HCT116 (cell line): ENCODE results near the gene ZNF554. TPM values are rescaled to one million over a fixed set of nuclear protein-coding genes. Genes with fewer than 3 reads are reported as not detected.

ENCODE experiments used
- ATAC-seq: fragments of 200-7000 bp; cut with Tn5 transposase; 2 replicates; pipeline ENCODE4 v1.9.1; 2020; ENCODE audit warnings: mild to moderate bottlenecking, moderate library complexity
- BruUV-seq: library from RNA; stranded (reverse); fragments of 400-500 nt; replicated peaks from 2 replicates; lab custom pipeline; 2021; lab: Mats Ljungman, UMichigan
- CTCF ChIA-PET: fragments of 300-600 bp; sonication (Branson Sonifier 250); formaldehyde crosslinking; loops from one replicate; lab custom pipeline; 2021; ENCODE audit warnings: antibody characterized with exemption; lab: Charles Lee
- POLR2A ChIA-PET: fragments of 300-600, 350-600 bp; sonication (Branson Sonifier 250); formaldehyde crosslinking; loops from one replicate; lab custom pipeline; 2021; ENCODE audit warnings: antibody characterized with exemption; lab: Charles Lee
- RAD21 ChIA-PET, 2 experiments: fragments of 300-600 bp; sonication (Branson Sonifier 250); formaldehyde crosslinking; loops; one replicate each; lab custom pipeline; 2023; ENCODE audit warnings: low total read pairs in 2 of 2; ENCODE audit not compliant: uncharacterized antibody in 2 of 2, unreplicated experiment in 2 of 2, low non-redundant PET in 1 of 2; lab: Charles Lee
- DNase-seq: peaks from one replicate; pipeline ENCODE4 v3.0.0-alpha.2; 2010; ENCODE audit warnings: low read depth, low spot score
- H2AFZ ChIP-seq: fragments of 200-600 bp; shearing (Covaris generic), sonication (generic); 2 replicates; pipeline ENCODE4 v1.6.1; 2017; ENCODE audit warnings: low read depth, mixed run types, mixed read lengths, antibody characterized with exemption, low read length; ENCODE audit not compliant: poor library complexity, severe bottlenecking
- H3K27ac ChIP-seq: 2 replicates; pipeline ENCODE4 v1.5.1; 2012; ENCODE audit warnings: low read depth, low read length
- H3K27me3 ChIP-seq: fragments of 200-600 bp; sonication (generic); 2 replicates; pipeline ENCODE4 v1.6.1; 2016; ENCODE audit warnings: mixed run types, low read length, mixed read lengths; ENCODE audit not compliant: insufficient read depth
- H3K36me3 ChIP-seq, 2 experiments: fragments of 200-500 bp in 1 of 2; fragments of 200-600 bp in 1 of 2; sonication (Bioruptor generic) in 1 of 2; sonication (generic) in 1 of 2; 2 replicates each; pipeline versions ENCODE4 v1.5.1 to v1.6.1; 2014 to 2016; ENCODE audit warnings: low read length in 2 of 2, inconsistent platforms in 1 of 2, mixed read lengths in 1 of 2, mixed run types in 1 of 2; ENCODE audit not compliant: insufficient read depth in 2 of 2, control insufficient read depth in 1 of 2
- H3K4me1 ChIP-seq, 2 experiments: fragments of 200-600 bp in 1 of 2; sonication (generic) in 1 of 2; 2 replicates each; pipeline versions ENCODE4 v1.5.1 to v1.6.1; 2012 to 2017; ENCODE audit warnings: low read length in 2 of 2, inconsistent platforms in 1 of 2, mild to moderate bottlenecking in 1 of 2, mixed read lengths in 1 of 2, mixed run types in 1 of 2, moderate library complexity in 1 of 2; ENCODE audit not compliant: insufficient read depth in 2 of 2, control insufficient read depth in 1 of 2
- H3K4me2 ChIP-seq: fragments of 200-600 bp; sonication (generic); 2 replicates; pipeline ENCODE4 v1.6.1; 2017; ENCODE audit warnings: mixed run types, low read length, mixed read lengths
- H3K4me3 ChIP-seq, 2 experiments: fragments of 200-600 bp in 1 of 2; sonication (generic) in 1 of 2; replicated peaks in 1 of 2; 2 replicates each; pipeline ENCODE4 v1.5.1; 2011 to 2016; ENCODE audit warnings: low read length in 2 of 2, control low read depth in 1 of 2, low read depth in 1 of 2, mild to moderate bottlenecking in 1 of 2, mixed read lengths in 1 of 2, mixed run types in 1 of 2
- H3K79me2 ChIP-seq: fragments of 200-600 bp; sonication (generic); 2 replicates; pipeline ENCODE4 v1.6.1; 2017; ENCODE audit warnings: mild to moderate bottlenecking, mixed run types, low read length, moderate library complexity, mixed read lengths; ENCODE audit not compliant: insufficient read depth
- H3K9ac ChIP-seq: fragments of 200-600 bp; sonication (generic); 2 replicates; pipeline ENCODE4 v1.6.1; 2016; ENCODE audit warnings: low read length, mixed read lengths
- H3K9me2 ChIP-seq: fragments of 200-600 bp; sonication (generic), shearing (Covaris generic); 2 replicates; pipeline ENCODE4 v1.6.1; 2017; ENCODE audit warnings: mixed run types, mild to moderate bottlenecking, moderate library complexity; ENCODE audit not compliant: insufficient read depth
- H3K9me3 ChIP-seq, 2 experiments: fragments of 200-500 bp in 1 of 2; fragments of 200-600 bp in 1 of 2; sonication (Bioruptor generic) in 1 of 2; sonication (generic) in 1 of 2; 2 replicates each; pipeline ENCODE4 v1.6.1; 2014 to 2017; ENCODE audit warnings: low read length in 2 of 2, mixed read lengths in 2 of 2, inconsistent platforms in 1 of 2, low read depth in 1 of 2, mild to moderate bottlenecking in 1 of 2, mixed run types in 1 of 2, moderate library complexity in 1 of 2; ENCODE audit not compliant: control insufficient read depth in 1 of 2, insufficient read depth in 1 of 2
- H4K20me1 ChIP-seq: fragments of 200-600 bp; sonication (generic), shearing (Covaris generic); 2 replicates; pipeline ENCODE4 v1.6.1; 2017; ENCODE audit warnings: mixed run types, mild to moderate bottlenecking, moderate library complexity; ENCODE audit not compliant: insufficient read depth
- ATF3 ChIP-seq: IDR thresholded peaks from 2 replicates; pipeline ENCODE4 v1.6.1; 2012
- CBX3 ChIP-seq: IDR thresholded peaks from 2 replicates; pipeline ENCODE4 v1.6.1; 2012; ENCODE audit warnings: low read depth
- CEBPB ChIP-seq: IDR thresholded peaks from 2 replicates; pipeline ENCODE4 v1.6.1; 2012; ENCODE audit warnings: low read depth
- CTCF ChIP-seq, 3 experiments: fragments of 200-600 bp in 1 of 3; sonication (generic) in 1 of 3; IDR thresholded peaks in 2 of 3; conservative IDR thresholded peaks in 1 of 3; 2 replicates each; pipeline ENCODE4 v1.5.1; 2012 to 2017; ENCODE audit warnings: low read depth in 2 of 3, low read length in 2 of 3, antibody characterized with exemption in 1 of 3, borderline replicate concordance in 1 of 3, control low read depth in 1 of 3, mild to moderate bottlenecking in 1 of 3, mixed read lengths in 1 of 3, mixed run types in 1 of 3, moderate library complexity in 1 of 3; ENCODE audit not compliant: insufficient read depth in 1 of 3
- EGR1 ChIP-seq: IDR thresholded peaks from 2 replicates; pipeline ENCODE4 v1.6.1; 2012; ENCODE audit warnings: low read depth
- EZH2 ChIP-seq: fragments of 200-600 bp; sonication (generic); IDR thresholded peaks from 2 replicates; pipeline ENCODE4 v1.6.1; 2017; ENCODE audit warnings: antibody characterized with exemption, mixed run types
- FOSL1 ChIP-seq: IDR thresholded peaks from 2 replicates; pipeline ENCODE4 v1.6.1; 2012; ENCODE audit warnings: low read depth
- JUND ChIP-seq: IDR thresholded peaks from 2 replicates; pipeline ENCODE4 v1.6.1; 2012
- MAX ChIP-seq: IDR thresholded peaks from 2 replicates; pipeline ENCODE4 v1.6.1; 2012
- RAD21 ChIP-seq: IDR thresholded peaks from 2 replicates; pipeline ENCODE4 v1.6.1; 2012; ENCODE audit warnings: low read depth, mild to moderate bottlenecking
- SIN3A ChIP-seq: IDR thresholded peaks from 2 replicates; pipeline ENCODE4 v1.6.1; 2012; ENCODE audit warnings: low read depth
- SP1 ChIP-seq: IDR thresholded peaks from 2 replicates; pipeline ENCODE4 v1.6.1; 2012; ENCODE audit warnings: low read depth
- SRF ChIP-seq: IDR thresholded peaks from 2 replicates; pipeline ENCODE4 v1.6.1; 2012; ENCODE audit warnings: low read depth
- TCF7L2 ChIP-seq: IDR thresholded peaks from 2 replicates; pipeline ENCODE4 v1.7.0; 2011; ENCODE audit warnings: borderline replicate concordance, inconsistent platforms; ENCODE audit not compliant: insufficient read depth, insufficient read length; ENCODE audit errors: extremely low read depth
- YY1 ChIP-seq: IDR thresholded peaks from 2 replicates; pipeline ENCODE4 v1.6.1; 2011; ENCODE audit warnings: low read length, low read depth, moderate library complexity, mild to moderate bottlenecking; ENCODE audit not compliant: insufficient replicate concordance; ENCODE audit errors: extremely low read depth
- ZFX ChIP-seq: fragments of 450-650 bp; IDR thresholded peaks from 2 replicates; pipeline ENCODE4 v1.6.1; 2017
- ZNF274 ChIP-seq: fragments of 200-500 bp; sonication (Bioruptor generic); IDR thresholded peaks from 2 replicates; pipeline ENCODE4 v1.6.1; 2014; ENCODE audit warnings: mild to moderate bottlenecking, low read depth, low read length, inconsistent platforms
- intact Hi-C: fragments of 100-400 bp; cut with micrococcal nuclease; formaldehyde crosslinking; loops from 2 replicates; pipeline ENCODE4 v1.10.0; 2022
- total RNA-seq: library from RNA; stranded (reverse); gene quantifications from one replicate; pipeline ENCODE4 v1.2.1, GENCODE V29; 2021; ENCODE audit not compliant: unreplicated experiment

Gene ZNF554
- total RNA-seq, 1 experiment from 2014 or later: 4.0 TPM

GRCh38 chr19:2779121-2779740 is 40.4 kb upstream of the ZNF554 start (continued):
- TF ChIP-seq FOSL1 (no peak), CTCF (IDR thresholded peaks at IDR 0.05 in 2 of 3, conservative IDR thresholded peaks at IDR 0.05 in 1 of 3; ENCODE audit: borderline replicate concordance in 1 of 3, insufficient read depth in 1 of 3, low read depth in 2 of 3, low read length in 2 of 3) (no peak), TCF7L2 (no peak), MAX (no peak), JUND (no peak), CEBPB (no peak), SIN3A (no peak), ZFX (no peak)

GRCh38 chr19:2780284-2780683 is 39.4 kb upstream of the ZNF554 start:
- RAD21 ChIA-PET: no interaction called here
- no peak for ATAC-seq
- peaks cover 5 to 23% of the 10 kb centered on the region in 2 experiments; a peak in 2 of 4 replicates for H3K36me3 ChIP-seq
- peaks cover 22 to 30% of the 10 kb centered on the region in 2 experiments for H3K4me1 ChIP-seq
- H3K27ac ChIP-seq: no peak overlapping the region
- CTCF ChIA-PET: no interaction called here
- no peak overlapping the region for H2AFZ ChIP-seq
- H3K9me3 ChIP-seq: no peaks in the 10 kb centered on the region
- DNase-seq: no peak
- H3K27me3 ChIP-seq: no peaks in the 10 kb centered on the region
- peaks cover 6% of the 10 kb centered on the region; the same call in 1 of the 2 replicates for H4K20me1 ChIP-seq
- no peak overlapping the region for H3K9ac ChIP-seq
- intact Hi-C loops: no loop called here
- H3K4me3 ChIP-seq: no peak overlapping the region
- POLR2A ChIA-PET: no interaction called here
- no TSS peak for BruUV-seq
- H3K79me2 ChIP-seq: peaks cover 79% of the 10 kb centered on the region
- TF ChIP-seq ATF3 (no peak), CEBPB (no peak), CBX3 (no peak), YY1 (no peak), EZH2 (no peak), SRF (no peak), RAD21 (no peak), SP1 (no peak), EGR1 (no peak), ZNF274 (no peak), SIN3A (no peak), FOSL1 (no peak), CTCF (IDR thresholded peaks at IDR 0.05 in 2 of 3, conservative IDR thresholded peaks at IDR 0.05 in 1 of 3; ENCODE audit: borderline replicate concordance in 1 of 3, insufficient read depth in 1 of 3, low read depth in 2 of 3, low read length in 2 of 3) (no peak), ZFX (no peak)
- H3K9me2 ChIP-seq: no peaks in the 10 kb centered on the region
- no peak overlapping the region for H3K4me2 ChIP-seq
